PC-9 (cell line): Measurements from ENCODE around the gene CPAMD8. TPM values are rescaled to one million over a fixed set of nuclear protein-coding genes. Genes with fewer than 3 reads are reported as not detected.

Experiments used
- BruUV-seq: library from RNA; stranded (reverse); fragments of 400-500 nt; replicated peaks from 2 replicates; lab custom pipeline; 2021; lab: Mats Ljungman, UMichigan
- CTCF ChIA-PET: fragments of 300-600 bp; sonication (Branson Sonifier 250); formaldehyde crosslinking; loops from one replicate; lab custom pipeline; 2022; ENCODE audit warnings: antibody characterized with exemption; lab: Charles Lee
- POLR2A ChIA-PET: fragments of 300-600 bp; sonication (Branson Sonifier 250); formaldehyde crosslinking; loops from one replicate; lab custom pipeline; 2022; ENCODE audit warnings: antibody characterized with exemption; ENCODE audit not compliant: unreplicated experiment; lab: Charles Lee
- DNase-seq, 2 experiments: peaks; one replicate each; pipeline versions ENCODE4 v3.0.0 to v3.0.0-alpha.2; 2015 to 2022; ENCODE audit warnings: mixed read lengths in 1 of 2
- H2AFZ ChIP-seq: fragments of 200-600 bp; sonication (generic); 2 replicates; pipeline ENCODE4 v1.8.1; 2017; ENCODE audit warnings: antibody characterized with exemption
- H3F3A ChIP-seq: fragments of 200-600 bp; sonication (generic); 2 replicates; pipeline ENCODE4 v1.8.1; 2017; ENCODE audit warnings: antibody characterized with exemption, mild to moderate bottlenecking, low read depth; ENCODE audit not compliant: insufficient read depth
- H3K27ac ChIP-seq: fragments of 200-600 bp; sonication (generic); 2 replicates; pipeline ENCODE4 v1.6.1; 2016; ENCODE audit warnings: mixed run types
- H3K27me3 ChIP-seq: fragments of 200-600 bp; sonication (generic); 2 replicates; pipeline ENCODE4 v1.6.1; 2016; ENCODE audit warnings: low read depth, mixed run types; ENCODE audit not compliant: insufficient read depth
- H3K36me3 ChIP-seq: fragments of 200-600 bp; sonication (generic); 2 replicates; pipeline ENCODE4 v1.6.1; 2016; ENCODE audit warnings: low read depth, mixed run types
- H3K4me1 ChIP-seq: fragments of 200-600 bp; sonication (generic); replicated peaks from 2 replicates; pipeline ENCODE4 v1.6.1; 2016; ENCODE audit warnings: mixed run types; ENCODE audit not compliant: insufficient read depth
- H3K4me2 ChIP-seq: fragments of 200-600 bp; sonication (generic); 2 replicates; pipeline ENCODE4 v1.6.1; 2017; ENCODE audit warnings: mixed run types
- H3K4me3 ChIP-seq: fragments of 200-600 bp; sonication (generic); 2 replicates; pipeline ENCODE4 v1.6.1; 2016; ENCODE audit warnings: mixed run types
- H3K79me2 ChIP-seq: fragments of 200-600 bp; sonication (generic); 2 replicates; pipeline ENCODE4 v1.6.1; 2017; ENCODE audit warnings: low read depth, mixed run types
- H3K9me2 ChIP-seq: fragments of 200-600 bp; sonication (generic); 2 replicates; pipeline ENCODE4 v1.8.1; 2017; ENCODE audit warnings: mild to moderate bottlenecking; ENCODE audit not compliant: insufficient read depth
- H3K9me3 ChIP-seq: fragments of 200-600 bp; sonication (generic); 2 replicates; pipeline ENCODE4 v1.8.1; 2016; ENCODE audit warnings: low read depth; ENCODE audit not compliant: insufficient read depth
- H4K20me1 ChIP-seq: fragments of 200-600 bp; sonication (generic); 2 replicates; pipeline ENCODE4 v1.8.1; 2017; ENCODE audit not compliant: insufficient read depth
- CTCF ChIP-seq: fragments of 200-600 bp; sonication (generic); conservative IDR thresholded peaks from 2 replicates; pipeline ENCODE4 v1.6.1; 2017; ENCODE audit warnings: mixed run types, antibody characterized with exemption, mild to moderate bottlenecking, moderate library complexity
- EZH2 ChIP-seq: fragments of 200-600 bp; sonication (generic); IDR thresholded peaks from 2 replicates; pipeline ENCODE4 v1.8.0; 2017; ENCODE audit warnings: antibody characterized with exemption, low read depth
- intact Hi-C: fragments of 100-400 bp; cut with micrococcal nuclease; formaldehyde crosslinking; loops from one replicate; pipeline ENCODE4 v1.10.0; 2022; ENCODE audit not compliant: unreplicated experiment
- total RNA-seq: library from RNA; stranded (reverse); gene quantifications from 2 replicates; pipeline ENCODE4 v1.2.3, GENCODE V29; 2021

The CPAMD8 gene
- total RNA-seq, 1 experiment from 2014 or later: 25.8 TPM

GRCh38 chr19:16887353-16888265, 139.0 kb downstream of the CPAMD8 start:
- ChIA-PET CTCF (interaction anchor here (0.5 kb wide), 1 partner anchor 12 kb away, joined by 4 read pairs; no protein-coding TSS in a partner anchor), POLR2A (no interaction called here)
- Histone ChIP-seq H3K4me2 (no peak overlapping the region), H3K9me2 (no peaks in the 10 kb centered on the region), H3K79me2 (no peaks in the 10 kb centered on the region), H3K4me1 (peaks cover 11% of the 10 kb centered on the region), H3K27ac (no peak overlapping the region), H2AFZ (no peak overlapping the region), H3K4me3 (no peak overlapping the region), H3F3A (peaks cover 20% of the 10 kb centered on the region), H4K20me1 (no peaks in the 10 kb centered on the region), H3K27me3 (no peaks in the 10 kb centered on the region), H3K36me3 (no peaks in the 10 kb centered on the region), H3K9me3 (peaks cover 8% of the 10 kb centered on the region)
- intact Hi-C loops: no loop called here
- no TSS peak for BruUV-seq
- DNase-seq: peak in 1 of 2 experiments; percentile 4
- TF ChIP-seq CTCF (no peak), EZH2 (no peak)

- H3K79me2 ChIP-seq: no peaks in the 10 kb centered on the region
- H3K9me3 ChIP-seq: peaks cover 21% of the 10 kb centered on the region
- H3K27ac ChIP-seq: peak overlapping the region; percentile 59
- H2AFZ ChIP-seq: peak overlapping the region; percentile 85
- intact Hi-C loops: no loop called here
- no peaks in the 10 kb centered on the region for H3K36me3 ChIP-seq
- no TSS peak for BruUV-seq
- H4K20me1 ChIP-seq: no peaks in the 10 kb centered on the region
- TF ChIP-seq CTCF (no peak), EZH2 (no peak)
- H3K9me2 ChIP-seq: no peaks in the 10 kb centered on the region
- H3K4me3 ChIP-seq: peak overlapping the region; percentile 56; the same call in 1 of the 2 replicates
- CTCF ChIA-PET: interaction anchor here (0.7 kb wide), 1 partner anchor 113 kb away, joined by 8 read pairs; no protein-coding TSS in a partner anchor
- no peaks in the 10 kb centered on the region for H3K27me3 ChIP-seq
- POLR2A ChIA-PET: no interaction called here
- H3F3A ChIP-seq: peaks cover 16% of the 10 kb centered on the region
- DNase-seq: peak; percentile 31 to 72
- H3K4me2 ChIP-seq: peak overlapping the region; percentile 87
- H3K4me1 ChIP-seq: peaks cover 11% of the 10 kb centered on the region
These were observed 140.2 kb downstream of the CPAMD8 start for GRCh38 chr19:16886305-16886880.

DNA sequence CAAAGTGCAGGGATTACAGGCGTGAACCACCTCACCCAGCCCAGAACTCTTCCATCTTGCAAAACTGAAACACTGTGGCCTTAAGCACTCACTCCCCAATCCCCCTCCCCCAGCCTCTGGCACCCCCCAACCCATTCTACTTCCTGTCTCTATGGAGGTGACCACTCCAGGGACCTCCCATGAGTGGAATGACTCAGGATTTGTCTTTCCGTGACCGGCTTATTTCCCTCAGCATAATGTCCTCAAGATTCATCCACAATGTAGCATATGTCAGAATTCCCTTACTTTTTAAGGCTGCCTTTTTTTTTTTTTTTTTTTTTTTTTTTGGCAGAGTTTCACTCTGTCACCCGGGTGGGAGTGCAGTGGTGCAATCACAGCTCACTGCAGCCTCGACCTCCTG, 141.4 kb downstream of the CPAMD8 start:
- TF ChIP-seq CTCF (no peak), EZH2 (no peak)
- H3K4me1 ChIP-seq: peaks cover 11% of the 10 kb centered on the region
- POLR2A ChIA-PET: no interaction called here
- peaks cover 16% of the 10 kb centered on the region for H3F3A ChIP-seq
- no peak for DNase-seq
- BruUV-seq: no TSS peak
- H3K4me2 ChIP-seq: no peak overlapping the region
- H3K9me2 ChIP-seq: no peaks in the 10 kb centered on the region
- H3K9me3 ChIP-seq: peaks cover 28% of the 10 kb centered on the region
- intact Hi-C loops: no loop called here
- no peak overlapping the region for H2AFZ ChIP-seq
- peaks cover 1% of the 10 kb centered on the region; the same call in 1 of the 2 replicates for H3K36me3 ChIP-seq
- CTCF ChIA-PET: interaction anchor here (0.7 kb wide), 1 partner anchor 1049 kb away, joined by 3 read pairs; no protein-coding TSS in a partner anchor
- H3K27me3 ChIP-seq: no peaks in the 10 kb centered on the region
- no peaks in the 10 kb centered on the region for H4K20me1 ChIP-seq
- no peak overlapping the region for H3K4me3 ChIP-seq
- no peaks in the 10 kb centered on the region for H3K79me2 ChIP-seq
- no peak overlapping the region for H3K27ac ChIP-seq
